ENCODE results near the gene HBS1L.

The HBS1L gene

DNA sequence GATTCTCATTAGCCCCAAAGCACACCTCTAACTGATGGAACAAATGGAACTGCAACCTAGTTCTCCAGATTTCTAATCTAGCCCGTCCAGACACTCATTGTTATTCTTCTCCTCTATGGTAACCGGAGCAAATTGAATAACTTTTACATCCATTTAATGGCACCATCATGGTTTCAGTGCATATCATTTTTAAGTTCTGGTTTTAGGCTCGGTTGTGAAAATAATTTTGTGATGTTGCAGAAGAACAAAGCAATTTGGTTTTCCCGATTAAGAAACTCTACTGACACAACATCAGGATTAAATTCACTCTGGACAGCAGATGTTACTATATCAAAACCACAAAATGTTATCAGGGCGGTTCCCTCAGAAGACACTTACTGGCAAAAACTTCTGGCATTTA lies 42.5 kb upstream of the HBS1L start:
- Histone ChIP-seq H4K20me1 (ENCODE audit: control insufficient read depth, insufficient read depth, low read depth, low read length) (no peaks in the 10 kb centered on the region), H3K4me3 (ENCODE audit: low read length) (no peak overlapping the region), H3K79me2 (ENCODE audit: control insufficient read depth, low read length) (no peaks in the 10 kb centered on the region), H3K9me3 (ENCODE audit: control insufficient read depth, insufficient read depth, low read length) (no peaks in the 10 kb centered on the region), H3K36me3 (ENCODE audit: control insufficient read depth, low read length) (no peaks in the 10 kb centered on the region), H3F3A (ENCODE audit: control insufficient read depth, insufficient read depth) (peaks cover 5% of the 10 kb centered on the region), H3K4me1 (ENCODE audit: control insufficient read depth, low read length) (peaks cover 19% of the 10 kb centered on the region), H3K9me2 (replicated peaks; ENCODE audit: control insufficient read depth, low read length) (no peaks in the 10 kb centered on the region), H3K27ac (ENCODE audit: low read depth, low read length) (no peak overlapping the region), H3K4me2 (ENCODE audit: low read length) (no peak overlapping the region), H3K27me3 (ENCODE audit: control insufficient read depth, low read length) (no peaks in the 10 kb centered on the region)
- TF ChIP-seq EZH2phosphoT487 (IDR thresholded peaks at IDR 0.05; ENCODE audit: borderline replicate concordance, low read length) = no peak

DNA sequence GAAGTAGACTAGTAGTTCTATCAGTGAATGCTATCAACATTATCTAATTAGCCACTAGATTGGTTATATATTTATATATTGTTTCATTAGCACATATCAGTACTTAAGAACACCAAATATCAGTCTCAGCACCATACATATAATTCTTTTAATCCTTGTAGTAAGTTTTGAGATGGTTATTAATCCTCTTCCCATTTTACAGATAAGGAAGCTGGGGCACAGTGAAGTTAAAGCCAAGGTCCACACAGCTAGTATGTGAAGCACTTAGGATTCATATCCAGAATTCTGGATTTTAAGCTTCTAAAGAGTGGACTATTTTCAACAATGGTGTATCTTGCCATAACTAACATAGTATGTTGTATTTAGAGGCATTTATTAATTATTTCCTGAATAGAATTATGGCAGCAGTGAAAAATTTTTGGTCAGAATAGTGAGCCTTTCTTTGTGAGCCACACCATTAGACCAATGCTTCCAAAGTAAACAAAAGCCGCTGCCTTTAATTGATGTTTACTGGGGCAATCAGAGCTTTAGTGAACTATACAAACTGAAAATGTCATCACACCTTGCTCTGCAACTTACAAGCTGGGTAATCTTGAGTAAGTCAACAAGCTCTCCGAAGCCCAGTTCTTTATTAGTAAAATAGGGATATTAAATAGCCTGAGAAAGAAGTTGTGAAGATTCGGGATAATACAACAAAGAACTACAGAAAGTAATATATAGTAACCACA lies 41.9 kb upstream of the HBS1L start:
- Histone ChIP-seq H3K79me2 (ENCODE audit: control insufficient read depth, low read length) (no peaks in the 10 kb centered on the region), H4K20me1 (ENCODE audit: control insufficient read depth, insufficient read depth, low read depth, low read length) (no peaks in the 10 kb centered on the region), H3K9me2 (replicated peaks; ENCODE audit: control insufficient read depth, low read length) (no peaks in the 10 kb centered on the region), H3K4me2 (ENCODE audit: low read length) (no peak overlapping the region), H3K36me3 (ENCODE audit: control insufficient read depth, low read length) (no peaks in the 10 kb centered on the region), H3K4me1 (ENCODE audit: control insufficient read depth, low read length) (peaks cover 13% of the 10 kb centered on the region), H3K4me3 (ENCODE audit: low read length) (no peak overlapping the region), H3K9me3 (ENCODE audit: control insufficient read depth, insufficient read depth, low read length) (no peaks in the 10 kb centered on the region), H3K27me3 (ENCODE audit: control insufficient read depth, low read length) (no peaks in the 10 kb centered on the region), H3K27ac (ENCODE audit: low read depth, low read length) (no peak overlapping the region), H3F3A (ENCODE audit: control insufficient read depth, insufficient read depth) (no peaks in the 10 kb centered on the region)
- TF ChIP-seq, protein P1, sequence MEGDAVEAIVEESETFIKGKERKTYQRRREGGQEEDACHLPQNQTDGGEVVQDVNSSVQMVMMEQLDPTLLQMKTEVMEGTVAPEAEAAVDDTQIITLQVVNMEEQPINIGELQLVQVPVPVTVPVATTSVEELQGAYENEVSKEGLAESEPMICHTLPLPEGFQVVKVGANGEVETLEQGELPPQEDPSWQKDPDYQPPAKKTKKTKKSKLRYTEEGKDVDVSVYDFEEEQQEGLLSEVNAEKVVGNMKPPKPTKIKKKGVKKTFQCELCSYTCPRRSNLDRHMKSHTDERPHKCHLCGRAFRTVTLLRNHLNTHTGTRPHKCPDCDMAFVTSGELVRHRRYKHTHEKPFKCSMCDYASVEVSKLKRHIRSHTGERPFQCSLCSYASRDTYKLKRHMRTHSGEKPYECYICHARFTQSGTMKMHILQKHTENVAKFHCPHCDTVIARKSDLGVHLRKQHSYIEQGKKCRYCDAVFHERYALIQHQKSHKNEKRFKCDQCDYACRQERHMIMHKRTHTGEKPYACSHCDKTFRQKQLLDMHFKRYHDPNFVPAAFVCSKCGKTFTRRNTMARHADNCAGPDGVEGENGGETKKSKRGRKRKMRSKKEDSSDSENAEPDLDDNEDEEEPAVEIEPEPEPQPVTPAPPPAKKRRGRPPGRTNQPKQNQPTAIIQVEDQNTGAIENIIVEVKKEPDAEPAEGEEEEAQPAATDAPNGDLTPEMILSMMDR (IDR thresholded peaks at IDR 0.05; ENCODE audit: low read depth, low read length, poor library complexity, severe bottlenecking) = no peak
- TF ChIP-seq EZH2phosphoT487 (IDR thresholded peaks at IDR 0.05; ENCODE audit: borderline replicate concordance, low read length) = no peak

DNA sequence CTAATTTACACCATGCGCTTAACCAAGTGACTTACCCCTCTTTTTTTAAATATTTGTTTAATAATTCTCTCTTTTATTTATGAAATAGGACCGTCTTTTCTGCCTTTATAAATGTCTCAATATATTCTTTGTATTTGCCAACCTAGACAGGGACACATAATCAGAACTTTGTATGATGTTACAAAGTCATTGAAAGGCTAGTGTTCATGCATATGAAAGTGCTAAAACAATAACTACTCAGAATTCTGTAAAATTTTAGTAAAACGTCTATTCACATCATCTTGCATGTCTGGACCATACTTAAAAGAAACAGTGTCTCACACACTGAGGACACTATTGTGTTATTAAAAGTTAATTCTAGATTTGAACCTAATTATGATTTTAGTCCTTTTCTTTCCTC lies 41.1 kb upstream of the HBS1L start:
- no peaks in the 10 kb centered on the region for H3F3A ChIP-seq (ENCODE audit: control insufficient read depth, insufficient read depth)
- H4K20me1 ChIP-seq (ENCODE audit: control insufficient read depth, insufficient read depth, low read depth, low read length) = no peaks in the 10 kb centered on the region
- H3K9me2 ChIP-seq (replicated peaks; ENCODE audit: control insufficient read depth, low read length) = no peaks in the 10 kb centered on the region
- peaks cover 12% of the 10 kb centered on the region for H3K4me1 ChIP-seq (ENCODE audit: control insufficient read depth, low read length)
- no peak for TF ChIP-seq EZH2phosphoT487 (IDR thresholded peaks at IDR 0.05; ENCODE audit: borderline replicate concordance, low read length)
- TF ChIP-seq, protein P1 (IDR thresholded peaks at IDR 0.05; ENCODE audit: low read depth, low read length, poor library complexity, severe bottlenecking) = no peak
- no peaks in the 10 kb centered on the region for H3K79me2 ChIP-seq (ENCODE audit: control insufficient read depth, low read length)
- no peak overlapping the region for H3K4me2 ChIP-seq (ENCODE audit: low read length)
- no peaks in the 10 kb centered on the region for H3K36me3 ChIP-seq (ENCODE audit: control insufficient read depth, low read length)
- no peaks in the 10 kb centered on the region for H3K9me3 ChIP-seq (ENCODE audit: control insufficient read depth, insufficient read depth, low read length)
- H3K27ac ChIP-seq (ENCODE audit: low read depth, low read length) = no peak overlapping the region
- no peak overlapping the region for H3K4me3 ChIP-seq (ENCODE audit: low read length)
- no peaks in the 10 kb centered on the region for H3K27me3 ChIP-seq (ENCODE audit: control insufficient read depth, low read length)

DNA sequence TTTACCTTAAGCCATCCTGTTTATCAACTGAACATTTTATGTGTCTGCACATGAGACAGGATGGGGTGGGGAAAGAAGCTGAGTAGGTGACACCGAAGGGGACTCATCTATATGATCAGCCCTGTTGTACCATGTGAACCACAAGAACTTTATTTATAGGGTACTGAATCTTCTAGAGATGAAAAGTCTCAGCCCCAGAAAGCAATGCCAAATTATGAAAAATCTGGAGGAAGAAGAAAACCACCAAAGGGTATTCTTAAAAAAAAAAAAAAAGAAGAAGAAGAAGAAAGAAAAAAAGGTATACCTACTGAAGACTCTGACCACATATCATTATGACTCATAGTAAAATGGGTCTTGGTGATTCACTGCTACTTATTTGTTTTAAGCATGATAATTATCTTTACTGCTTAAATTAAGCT lies 39.8 kb upstream of the HBS1L start:
- H3K27me3 ChIP-seq (ENCODE audit: control insufficient read depth, low read length) = no peaks in the 10 kb centered on the region
- peaks cover 18% of the 10 kb centered on the region for H3K4me1 ChIP-seq (ENCODE audit: control insufficient read depth, low read length)
- no peak overlapping the region for H3K4me2 ChIP-seq (ENCODE audit: low read length)
- H3K79me2 ChIP-seq (ENCODE audit: control insufficient read depth, low read length) = no peaks in the 10 kb centered on the region
- no peaks in the 10 kb centered on the region for H3K9me3 ChIP-seq (ENCODE audit: control insufficient read depth, insufficient read depth, low read length)
- no peak overlapping the region for H3K27ac ChIP-seq (ENCODE audit: low read depth, low read length)
- no peaks in the 10 kb centered on the region for H3K9me2 ChIP-seq (replicated peaks; ENCODE audit: control insufficient read depth, low read length)
- H4K20me1 ChIP-seq (ENCODE audit: control insufficient read depth, insufficient read depth, low read depth, low read length) = no peaks in the 10 kb centered on the region
- no peak overlapping the region for H3K4me3 ChIP-seq (ENCODE audit: low read length)
- no peak for TF ChIP-seq EZH2phosphoT487 (IDR thresholded peaks at IDR 0.05; ENCODE audit: borderline replicate concordance, low read length)
- TF ChIP-seq, protein P1 (IDR thresholded peaks at IDR 0.05; ENCODE audit: low read depth, low read length, poor library complexity, severe bottlenecking) = no peak
- no peaks in the 10 kb centered on the region for H3K36me3 ChIP-seq (ENCODE audit: control insufficient read depth, low read length)
- no peaks in the 10 kb centered on the region for H3F3A ChIP-seq (ENCODE audit: control insufficient read depth, insufficient read depth)
